HEK293 (cell line): ENCODE measurements around the gene CIB1.
A peak's percentile ranks its signal among the peaks of the same experiment; 100 is the strongest.

Source experiments
- EGR2 ChIP-seq: fragments of 450-650 bp; formaldehyde crosslinking; IDR thresholded peaks from 2 replicates; pipeline ENCODE4 v1.5.1; 2016; ENCODE audit warnings: low read depth, missing biosample characterization, missing genetic modification characterization
- PBX3 ChIP-seq: sonication (generic); formaldehyde crosslinking; IDR thresholded peaks from 2 replicates; pipeline ENCODE4 v1.8.1; 2022; ENCODE audit warnings: mild to moderate bottlenecking, moderate library complexity, missing genetic modification reagents
- SCRT1 ChIP-seq: fragments of 450-650 bp; formaldehyde crosslinking; IDR thresholded peaks from 2 replicates; pipeline ENCODE4 v1.5.1; 2016; ENCODE audit warnings: missing biosample characterization, missing genetic modification characterization, borderline replicate concordance
- SP3 ChIP-seq: fragments of 450-650 bp; formaldehyde crosslinking; IDR thresholded peaks from 2 replicates; pipeline ENCODE4 v1.5.1; 2016; ENCODE audit warnings: missing biosample characterization, missing genetic modification characterization
- TCF7L2 ChIP-seq: IDR thresholded peaks from 2 replicates; pipeline ENCODE4 v1.6.1; 2011; ENCODE audit warnings: low read depth, mild to moderate bottlenecking, inconsistent platforms, low read length, moderate library complexity, borderline replicate concordance
- TSHZ1 ChIP-seq: fragments of 450-650 bp; formaldehyde crosslinking; IDR thresholded peaks from 2 replicates; pipeline ENCODE4 v1.5.1; 2016; ENCODE audit warnings: missing biosample characterization, missing genetic modification characterization, borderline replicate concordance
- ZNF133 ChIP-seq: fragments of 450-650 bp; formaldehyde crosslinking; IDR thresholded peaks from 2 replicates; pipeline ENCODE4 v1.5.1; 2016; ENCODE audit warnings: missing biosample characterization, missing genetic modification characterization
- ZNF155 ChIP-seq: fragments of 450-650 bp; formaldehyde crosslinking; IDR thresholded peaks from 2 replicates; pipeline ENCODE4 v1.5.1; 2016; ENCODE audit warnings: missing biosample characterization, missing genetic modification characterization
- ZNF2 ChIP-seq: fragments of 450-650 bp; formaldehyde crosslinking; IDR thresholded peaks from 2 replicates; pipeline ENCODE4 v1.5.1; 2016; ENCODE audit warnings: missing biosample characterization, missing genetic modification characterization
- ZNF248 ChIP-seq: fragments of 450-650 bp; formaldehyde crosslinking; IDR thresholded peaks from 2 replicates; pipeline ENCODE4 v1.5.1; 2017; ENCODE audit warnings: missing biosample characterization, missing genetic modification characterization
- ZNF324 ChIP-seq: fragments of 450-650 bp; formaldehyde crosslinking; IDR thresholded peaks from 2 replicates; pipeline ENCODE4 v1.5.1; 2016; ENCODE audit warnings: missing biosample characterization, missing genetic modification characterization
- ZNF433 ChIP-seq: fragments of 450-650 bp; formaldehyde crosslinking; IDR thresholded peaks from 2 replicates; pipeline ENCODE4 v1.5.1; 2016; ENCODE audit warnings: missing biosample characterization, missing genetic modification characterization, low read depth
- ZNF561 ChIP-seq: fragments of 450-650 bp; IDR thresholded peaks from 2 replicates; pipeline ENCODE4 v1.5.1; 2018; ENCODE audit warnings: missing biosample characterization, missing genetic modification characterization, borderline replicate concordance
- ZNF610 ChIP-seq: fragments of 450-650 bp; formaldehyde crosslinking; IDR thresholded peaks from 2 replicates; pipeline ENCODE4 v1.5.1; 2016; ENCODE audit warnings: missing biosample characterization, missing genetic modification characterization, borderline replicate concordance
- ZNF701 ChIP-seq: fragments of 450-650 bp; formaldehyde crosslinking; IDR thresholded peaks from 2 replicates; pipeline ENCODE4 v1.5.1; 2016; ENCODE audit warnings: missing biosample characterization, missing genetic modification characterization
- ZNF76 ChIP-seq: fragments of 450-650 bp; formaldehyde crosslinking; IDR thresholded peaks from 2 replicates; pipeline ENCODE4; 2016; ENCODE audit warnings: low read depth, missing biosample characterization, missing genetic modification characterization, borderline replicate concordance
- ZNF777 ChIP-seq: fragments of 450-650 bp; formaldehyde crosslinking; IDR thresholded peaks from 2 replicates; pipeline ENCODE4 v1.5.1; 2017; ENCODE audit warnings: missing biosample characterization, missing genetic modification characterization, borderline replicate concordance
- TF ChIP-seq, protein P1 (sequence below): fragments of 450-650 bp; formaldehyde crosslinking; conservative IDR thresholded peaks from 2 replicates; pipeline ENCODE4 v1.5.1; 2016; ENCODE audit warnings: low read depth, missing biosample characterization, missing genetic modification characterization
- TF ChIP-seq, protein P2 (sequence below): fragments of 450-650 bp; formaldehyde crosslinking; IDR thresholded peaks from 2 replicates; pipeline ENCODE4 v1.5.1; 2016; ENCODE audit warnings: missing biosample characterization, missing genetic modification characterization
- TF ChIP-seq, protein P3 (sequence below): fragments of 450-650 bp; formaldehyde crosslinking; IDR thresholded peaks from 2 replicates; pipeline ENCODE4 v1.5.1; 2016; ENCODE audit warnings: missing biosample characterization, missing genetic modification characterization
- TF ChIP-seq, protein P4 (sequence below): fragments of 450-650 bp; formaldehyde crosslinking; IDR thresholded peaks from 2 replicates; pipeline ENCODE4 v1.5.1; 2016; ENCODE audit warnings: missing biosample characterization, missing genetic modification characterization
- TF ChIP-seq, protein P5 (sequence below): fragments of 450-650 bp; formaldehyde crosslinking; IDR thresholded peaks from 2 replicates; pipeline ENCODE4 v1.5.1; 2016; ENCODE audit warnings: missing biosample characterization, missing genetic modification characterization

The CIB1 gene

DNA sequence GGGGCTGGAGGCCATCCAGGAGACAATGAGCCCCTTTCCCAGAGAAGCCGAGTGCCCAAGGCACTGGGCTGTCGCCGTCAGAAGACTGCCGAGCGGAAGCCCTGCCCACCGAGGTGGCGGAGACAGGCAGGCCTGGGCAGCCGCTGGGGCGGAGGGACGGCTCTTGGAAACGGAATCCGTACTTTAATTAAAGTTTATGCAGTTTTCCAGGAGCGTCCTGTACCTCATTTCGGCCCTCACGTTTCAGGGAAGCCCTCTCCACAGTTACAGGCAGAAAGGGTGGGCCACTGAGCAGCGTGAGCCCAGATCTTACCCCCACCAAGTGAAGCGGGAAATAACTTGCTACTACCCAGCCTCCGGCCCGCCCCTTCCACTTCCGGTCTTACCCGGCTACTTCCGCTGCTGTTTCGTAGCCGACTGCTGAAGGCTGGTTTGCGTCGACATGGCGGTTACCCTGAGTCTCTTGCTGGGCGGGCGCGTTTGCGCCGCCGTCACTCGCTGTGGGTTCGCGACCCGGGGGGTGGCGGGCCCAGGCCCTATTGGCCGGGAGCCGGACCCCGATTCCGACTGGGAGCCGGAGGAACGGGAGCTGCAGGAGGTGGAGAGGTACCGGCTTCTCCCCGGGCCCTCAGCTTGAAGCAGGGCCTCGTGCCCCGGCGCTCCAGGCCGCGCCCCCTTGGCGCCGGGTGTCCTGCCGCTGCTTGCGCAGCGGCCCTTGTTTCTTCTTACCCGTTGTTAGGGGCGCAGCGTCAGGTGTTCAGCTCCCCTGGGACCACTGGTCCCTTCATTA lies 31.7 kb upstream of the CIB1 start, which contains the start of gene NGRN (continued):
- TF ChIP-seq EGR2 (no peak), TCF7L2 (no peak), ZNF610 (tag by site-specific recombination) (no peak; the same call in 1 of the 2 replicates), ZNF2 (tag by site-specific recombination) (0 out of 2 replicates have a peak, but pooled peaks have one; percentile 17), ZNF701 (no peak), SP3 (tag by site-specific recombination) (peak; percentile 94), TSHZ1 (tag by site-specific recombination) (peak; percentile 4; the same call in 1 of the 2 replicates), SCRT1 (tag by site-specific recombination) (no peak), PBX3 (CRISPR knock-in tag) (no peak; the same call in 1 of the 2 replicates), ZNF777 (no peak), ZNF155 (tag by site-specific recombination) (no peak), ZNF561 (tag by site-specific recombination) (peak; percentile 52; the same call in 1 of the 2 replicates), ZNF248 (tag by site-specific recombination) (no peak), ZNF324 (tag by site-specific recombination) (peak; percentile 55), ZNF76 (peak; percentile 53; the same call in 1 of the 2 replicates), ZNF433 (tag by site-specific recombination) (no peak), ZNF133 (tag by site-specific recombination) (no peak)
- TF ChIP-seq, protein P1, sequence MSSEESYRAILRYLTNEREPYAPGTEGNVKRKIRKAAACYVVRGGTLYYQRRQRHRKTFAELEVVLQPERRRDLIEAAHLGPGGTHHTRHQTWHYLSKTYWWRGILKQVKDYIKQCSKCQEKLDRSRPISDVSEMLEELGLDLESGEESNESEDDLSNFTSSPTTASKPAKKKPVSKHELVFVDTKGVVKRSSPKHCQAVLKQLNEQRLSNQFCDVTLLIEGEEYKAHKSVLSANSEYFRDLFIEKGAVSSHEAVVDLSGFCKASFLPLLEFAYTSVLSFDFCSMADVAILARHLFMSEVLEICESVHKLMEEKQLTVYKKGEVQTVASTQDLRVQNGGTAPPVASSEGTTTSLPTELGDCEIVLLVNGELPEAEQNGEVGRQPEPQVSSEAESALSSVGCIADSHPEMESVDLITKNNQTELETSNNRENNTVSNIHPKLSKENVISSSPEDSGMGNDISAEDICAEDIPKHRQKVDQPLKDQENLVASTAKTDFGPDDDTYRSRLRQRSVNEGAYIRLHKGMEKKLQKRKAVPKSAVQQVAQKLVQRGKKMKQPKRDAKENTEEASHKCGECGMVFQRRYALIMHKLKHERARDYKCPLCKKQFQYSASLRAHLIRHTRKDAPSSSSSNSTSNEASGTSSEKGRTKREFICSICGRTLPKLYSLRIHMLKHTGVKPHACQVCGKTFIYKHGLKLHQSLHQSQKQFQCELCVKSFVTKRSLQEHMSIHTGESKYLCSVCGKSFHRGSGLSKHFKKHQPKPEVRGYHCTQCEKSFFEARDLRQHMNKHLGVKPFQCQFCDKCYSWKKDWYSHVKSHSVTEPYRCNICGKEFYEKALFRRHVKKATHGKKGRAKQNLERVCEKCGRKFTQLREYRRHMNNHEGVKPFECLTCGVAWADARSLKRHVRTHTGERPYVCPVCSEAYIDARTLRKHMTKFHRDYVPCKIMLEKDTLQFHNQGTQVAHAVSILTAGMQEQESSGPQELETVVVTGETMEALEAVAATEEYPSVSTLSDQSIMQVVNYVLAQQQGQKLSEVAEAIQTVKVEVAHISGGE (tag by site-specific recombination): peak; percentile 90
- TF ChIP-seq, protein P2, sequence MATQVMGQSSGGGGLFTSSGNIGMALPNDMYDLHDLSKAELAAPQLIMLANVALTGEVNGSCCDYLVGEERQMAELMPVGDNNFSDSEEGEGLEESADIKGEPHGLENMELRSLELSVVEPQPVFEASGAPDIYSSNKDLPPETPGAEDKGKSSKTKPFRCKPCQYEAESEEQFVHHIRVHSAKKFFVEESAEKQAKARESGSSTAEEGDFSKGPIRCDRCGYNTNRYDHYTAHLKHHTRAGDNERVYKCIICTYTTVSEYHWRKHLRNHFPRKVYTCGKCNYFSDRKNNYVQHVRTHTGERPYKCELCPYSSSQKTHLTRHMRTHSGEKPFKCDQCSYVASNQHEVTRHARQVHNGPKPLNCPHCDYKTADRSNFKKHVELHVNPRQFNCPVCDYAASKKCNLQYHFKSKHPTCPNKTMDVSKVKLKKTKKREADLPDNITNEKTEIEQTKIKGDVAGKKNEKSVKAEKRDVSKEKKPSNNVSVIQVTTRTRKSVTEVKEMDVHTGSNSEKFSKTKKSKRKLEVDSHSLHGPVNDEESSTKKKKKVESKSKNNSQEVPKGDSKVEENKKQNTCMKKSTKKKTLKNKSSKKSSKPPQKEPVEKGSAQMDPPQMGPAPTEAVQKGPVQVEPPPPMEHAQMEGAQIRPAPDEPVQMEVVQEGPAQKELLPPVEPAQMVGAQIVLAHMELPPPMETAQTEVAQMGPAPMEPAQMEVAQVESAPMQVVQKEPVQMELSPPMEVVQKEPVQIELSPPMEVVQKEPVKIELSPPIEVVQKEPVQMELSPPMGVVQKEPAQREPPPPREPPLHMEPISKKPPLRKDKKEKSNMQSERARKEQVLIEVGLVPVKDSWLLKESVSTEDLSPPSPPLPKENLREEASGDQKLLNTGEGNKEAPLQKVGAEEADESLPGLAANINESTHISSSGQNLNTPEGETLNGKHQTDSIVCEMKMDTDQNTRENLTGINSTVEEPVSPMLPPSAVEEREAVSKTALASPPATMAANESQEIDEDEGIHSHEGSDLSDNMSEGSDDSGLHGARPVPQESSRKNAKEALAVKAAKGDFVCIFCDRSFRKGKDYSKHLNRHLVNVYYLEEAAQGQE (tag by site-specific recombination): 0 out of 2 replicates have a peak, but pooled peaks have one; percentile 16
- TF ChIP-seq, protein P3, sequence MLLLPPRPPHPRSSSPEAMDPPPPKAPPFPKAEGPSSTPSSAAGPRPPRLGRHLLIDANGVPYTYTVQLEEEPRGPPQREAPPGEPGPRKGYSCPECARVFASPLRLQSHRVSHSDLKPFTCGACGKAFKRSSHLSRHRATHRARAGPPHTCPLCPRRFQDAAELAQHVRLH (tag by site-specific recombination): peak; percentile 98
- TF ChIP-seq, protein P4, sequence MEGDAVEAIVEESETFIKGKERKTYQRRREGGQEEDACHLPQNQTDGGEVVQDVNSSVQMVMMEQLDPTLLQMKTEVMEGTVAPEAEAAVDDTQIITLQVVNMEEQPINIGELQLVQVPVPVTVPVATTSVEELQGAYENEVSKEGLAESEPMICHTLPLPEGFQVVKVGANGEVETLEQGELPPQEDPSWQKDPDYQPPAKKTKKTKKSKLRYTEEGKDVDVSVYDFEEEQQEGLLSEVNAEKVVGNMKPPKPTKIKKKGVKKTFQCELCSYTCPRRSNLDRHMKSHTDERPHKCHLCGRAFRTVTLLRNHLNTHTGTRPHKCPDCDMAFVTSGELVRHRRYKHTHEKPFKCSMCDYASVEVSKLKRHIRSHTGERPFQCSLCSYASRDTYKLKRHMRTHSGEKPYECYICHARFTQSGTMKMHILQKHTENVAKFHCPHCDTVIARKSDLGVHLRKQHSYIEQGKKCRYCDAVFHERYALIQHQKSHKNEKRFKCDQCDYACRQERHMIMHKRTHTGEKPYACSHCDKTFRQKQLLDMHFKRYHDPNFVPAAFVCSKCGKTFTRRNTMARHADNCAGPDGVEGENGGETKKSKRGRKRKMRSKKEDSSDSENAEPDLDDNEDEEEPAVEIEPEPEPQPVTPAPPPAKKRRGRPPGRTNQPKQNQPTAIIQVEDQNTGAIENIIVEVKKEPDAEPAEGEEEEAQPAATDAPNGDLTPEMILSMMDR (tag by site-specific recombination): peak; percentile 12; the same call in 1 of the 2 replicates
- TF ChIP-seq, protein P5, sequence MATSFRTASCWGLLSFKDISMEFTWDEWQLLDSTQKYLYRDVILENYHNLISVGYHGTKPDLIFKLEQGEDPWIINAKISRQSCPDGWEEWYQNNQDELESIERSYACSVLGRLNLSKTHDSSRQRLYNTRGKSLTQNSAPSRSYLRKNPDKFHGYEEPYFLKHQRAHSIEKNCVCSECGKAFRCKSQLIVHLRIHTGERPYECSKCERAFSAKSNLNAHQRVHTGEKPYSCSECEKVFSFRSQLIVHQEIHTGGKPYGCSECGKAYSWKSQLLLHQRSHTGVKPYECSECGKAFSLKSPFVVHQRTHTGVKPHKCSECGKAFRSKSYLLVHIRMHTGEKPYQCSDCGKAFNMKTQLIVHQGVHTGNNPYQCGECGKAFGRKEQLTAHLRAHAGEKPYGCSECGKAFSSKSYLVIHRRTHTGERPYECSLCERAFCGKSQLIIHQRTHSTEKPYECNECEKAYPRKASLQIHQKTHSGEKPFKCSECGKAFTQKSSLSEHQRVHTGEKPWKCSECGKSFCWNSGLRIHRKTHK (tag by site-specific recombination): no peak
